ENCODE data around the gene ZNF597. TPM values are rescaled to one million over a fixed set of nuclear protein-coding genes. Genes with fewer than 3 reads are reported as not detected.

Gene ZNF597
- total RNA-seq, 1 experiment from 2014 or later = 3.5 TPM

GRCh38 chr16:3480901-3481695 is 37.8 kb upstream of the ZNF597 start:
- no CpG with 5 or more reads among the region's 18 CpGs for WGBS (ENCODE audit: extremely low coverage, insufficient read length, low lambda C conversion rate)
- no peak for DNase-seq
- peaks cover 24 to 64% (median 53%) of the 10 kb centered on the region in 3 experiments; a peak in 6 of 7 replicates for H3K36me3 Mint-ChIP-seq (ENCODE audit: insufficient read depth in 1 of 3, low read depth in 3 of 3)
- Histone ChIP-seq H2BK5ac (ENCODE audit: insufficient read length, low read length) (no peak overlapping the region), H3K79me1 (ENCODE audit: insufficient read depth, low read depth, low read length, poor library complexity, severe bottlenecking) (no peaks in the 10 kb centered on the region), H3T11ph (ENCODE audit: low read length) (no peak overlapping the region), H3K23me2 (ENCODE audit: insufficient read length, low read depth, low read length, poor library complexity, severe bottlenecking) (no peaks in the 10 kb centered on the region), H2AK5ac (ENCODE audit: insufficient read length, low read length) (no peak overlapping the region), H3K4me1 (ENCODE audit: insufficient read depth, low read length) (no peaks in the 10 kb centered on the region), H3K27ac (ENCODE audit: insufficient read length, low read depth, low read length) (no peak overlapping the region), H3K9ac (ENCODE audit: extremely low read depth, insufficient read length, low read length) (no peak overlapping the region), H3K27me3 (ENCODE audit: insufficient read depth, low read length) (no peaks in the 10 kb centered on the region), H4K91ac (ENCODE audit: insufficient read length, low read depth, low read length) (no peak overlapping the region), H2BK20ac (ENCODE audit: low read depth, low read length, poor library complexity, severe bottlenecking) (no peak overlapping the region), H4K20me1 (ENCODE audit: control insufficient read depth, insufficient read depth, insufficient read length) (peaks cover 1% of the 10 kb centered on the region), H3K18ac (ENCODE audit: insufficient read length, low read depth, low read length) (no peak overlapping the region), H3K4me2 (ENCODE audit: insufficient read depth, insufficient read length, low read length) (no peak overlapping the region), H3K4ac (ENCODE audit: low read depth, low read length) (no peak overlapping the region), H2BK15ac (ENCODE audit: low read depth, low read length) (no peak overlapping the region), H4K8ac (replicated peaks; ENCODE audit: insufficient read length, low read depth, low read length) (no peak overlapping the region), H3K9me3 (ENCODE audit: control insufficient read depth, low read depth, low read length) (no peaks in the 10 kb centered on the region), H2BK120ac (ENCODE audit: low read depth, low read length, poor library complexity, severe bottlenecking) (no peak overlapping the region), H4K5ac (ENCODE audit: insufficient read length, low read depth, low read length) (no peak overlapping the region), H3K23ac (ENCODE audit: insufficient read length, low read depth, low read length) (no peak overlapping the region), H3K56ac (ENCODE audit: insufficient read length, low read depth, low read length) (no peak overlapping the region), H3K14ac (ENCODE audit: insufficient read depth, low read length) (no peak overlapping the region), H2BK12ac (ENCODE audit: insufficient read length, low read depth, low read length) (no peak overlapping the region), H2AFZ (ENCODE audit: low read length) (no peak overlapping the region), H3K79me2 (ENCODE audit: insufficient read depth, low read length) (no peaks in the 10 kb centered on the region; the same call in 1 of the 2 replicates)
- H3K4me1 Mint-ChIP-seq = peaks cover 10% of the 10 kb centered on the region in 2 experiments
- no peaks in the 10 kb centered on the region for H3K9me3 Mint-ChIP-seq
- H3K27me3 Mint-ChIP-seq (ENCODE audit: low read depth) = no peaks in the 10 kb centered on the region; the same call in 1 of the 2 replicates
- no peak overlapping the region; a peak in 1 of 5 replicates for H3K4me3 Mint-ChIP-seq
- H3K27ac Mint-ChIP-seq = peak overlapping the region; percentile 62 to 91 (median 90); a peak in 6 of 7 replicates
- no peak for TF ChIP-seq CTCF (conservative IDR thresholded peaks at IDR 0.05)

All from H9 (cell line).